Endodermal cell (in vitro differentiated cells): ENCODE results near the gene ABI3BP. TPM values are rescaled to one million over a fixed set of nuclear protein-coding genes. Genes with fewer than 3 reads are reported as not detected.
"Not testable (repeated sequence)": the region's sequence is repeated elsewhere in the genome, so short reads cannot be mapped to it uniquely, and the experiment has no call there.

Source experiments
- DNase-seq: peaks from one replicate; pipeline ENCODE4 v3.0.0-alpha.2; 2017
- H3K27ac ChIP-seq: 2 replicates; pipeline ENCODE4 v1.5.1; 2013; ENCODE audit warnings: mild to moderate bottlenecking, low read depth, low read length, moderate library complexity
- H3K27me3 ChIP-seq: 2 replicates; pipeline ENCODE4 v1.6.1; 2013; ENCODE audit warnings: mild to moderate bottlenecking, low read length, moderate library complexity; ENCODE audit not compliant: insufficient read depth, control insufficient read depth, poor library complexity, severe bottlenecking
- H3K36me3 ChIP-seq: 2 replicates; pipeline ENCODE4 v1.7.0; 2013; ENCODE audit warnings: mild to moderate bottlenecking, low read length, moderate library complexity; ENCODE audit not compliant: control insufficient read depth, insufficient read depth
- H3K4me1 ChIP-seq: one replicate; pipeline ENCODE4 v1.7.0; 2013; ENCODE audit warnings: low read length; ENCODE audit not compliant: control insufficient read depth, insufficient read depth
- H3K4me3 ChIP-seq: 2 replicates; pipeline ENCODE4 v1.5.1; 2013; ENCODE audit warnings: mild to moderate bottlenecking, low read length, moderate library complexity
- H3K9ac ChIP-seq: 2 replicates; pipeline ENCODE4 v1.6.1; 2013; ENCODE audit warnings: mild to moderate bottlenecking, low read length, moderate library complexity; ENCODE audit not compliant: poor library complexity, severe bottlenecking; ENCODE audit errors: extremely low read depth
- H3K9me3 ChIP-seq: 2 replicates; pipeline ENCODE4 v1.6.1; 2013; ENCODE audit warnings: mild to moderate bottlenecking, low read length, moderate library complexity; ENCODE audit not compliant: control insufficient read depth
- H3K27ac Mint-ChIP-seq: 2 replicates; pipeline ENCODE4 v1.8.0; 2020; ENCODE audit warnings: mixed read lengths
- H3K27me3 Mint-ChIP-seq: 2 replicates; pipeline ENCODE4 v1.8.0; 2021; ENCODE audit warnings: mild to moderate bottlenecking, mixed read lengths; ENCODE audit not compliant: insufficient read depth
- H3K36me3 Mint-ChIP-seq: 2 replicates; pipeline ENCODE4 v1.8.0; 2020; ENCODE audit warnings: low read depth, mixed read lengths
- H3K4me1 Mint-ChIP-seq: 2 replicates; pipeline ENCODE4 v1.8.0; 2020; ENCODE audit warnings: mixed read lengths
- H3K4me3 Mint-ChIP-seq: 2 replicates; pipeline ENCODE4 v1.8.0; 2020; ENCODE audit warnings: mild to moderate bottlenecking, moderate library complexity, mixed read lengths
- H3K9me3 Mint-ChIP-seq: 2 replicates; pipeline ENCODE4 v1.8.0; 2020; ENCODE audit warnings: mild to moderate bottlenecking, mixed read lengths
- CTCF ChIP-seq: fragments of 200-600 bp; sonication (generic); conservative IDR thresholded peaks from 2 replicates; pipeline ENCODE4 v1.5.0; 2021; ENCODE audit warnings: antibody characterized with exemption, mild to moderate bottlenecking
- WGBS, 2 experiments: methylation state at CpG; one replicate each; pipeline versions ENCODE4 v1.1.5 to v1.1.7; 2013; ENCODE audit warnings: missing lambda C conversion rate in 2 of 2, mixed read lengths in 1 of 2; ENCODE audit not compliant: insufficient coverage in 1 of 2, insufficient read length in 1 of 2; 5-methylcytosine and 5-hydroxymethylcytosine counted together
- total RNA-seq, 2 donors: library from RNA; stranded (reverse); fragmentation: NEBNext Ultra II Directional in 1 of 2; extraction: Animal tissue kit (Norgen Biotek cat#: 25700) in 1 of 2; gene quantifications; 2 replicates in 1 of 2; 3 replicates in 1 of 2; pipeline ENCODE4 v1.2.1, GENCODE V29; 2021

ABI3BP gene
- total RNA-seq, 2 donors from 2014 or later: 0.42 TPM; not detected in 1

GRCh38 chr3:100953103-100953502, 40.1 kb downstream of the ABI3BP start:
- Mint-ChIP-seq H3K4me3 (no peak overlapping the region), H3K36me3 (no peaks in the 10 kb centered on the region), H3K27ac (no peak overlapping the region), H3K27me3 (no peaks in the 10 kb centered on the region), H3K9me3 (no peaks in the 10 kb centered on the region), H3K4me1 (no peaks in the 10 kb centered on the region)
- Histone ChIP-seq H3K4me1 (no peaks in the 10 kb centered on the region), H3K4me3 (no peak overlapping the region), H3K9ac (no peak overlapping the region), H3K27ac (no peak overlapping the region), H3K9me3 (no peaks in the 10 kb centered on the region), H3K36me3 (no peaks in the 10 kb centered on the region), H3K27me3 (no peaks in the 10 kb centered on the region)
- no peak for DNase-seq
- TF ChIP-seq CTCF: peak; percentile 48
- WGBS, 2 experiments: 88 to 100% methylated on average over 2 to 4 of the region's 4 CpGs

- no peaks in the 10 kb centered on the region for H3K36me3 Mint-ChIP-seq
- H3K4me1 Mint-ChIP-seq: no peaks in the 10 kb centered on the region
- Histone ChIP-seq H3K4me1 (no peaks in the 10 kb centered on the region), H3K9me3 (no peaks in the 10 kb centered on the region), H3K36me3 (no peaks in the 10 kb centered on the region), H3K27me3 (no peaks in the 10 kb centered on the region), H3K4me3 (no peak overlapping the region), H3K27ac (no peak overlapping the region), H3K9ac (no peak overlapping the region)
- no peak for DNase-seq
- no peaks in the 10 kb centered on the region for H3K9me3 Mint-ChIP-seq
- no peak overlapping the region for H3K4me3 Mint-ChIP-seq
- no peaks in the 10 kb centered on the region for H3K27me3 Mint-ChIP-seq
- 89 to 100% methylated on average over 3 of the region's 3 CpGs for WGBS, 2 experiments
- TF ChIP-seq CTCF: no peak
- no peak overlapping the region for H3K27ac Mint-ChIP-seq
These were observed 46.1 kb downstream of the ABI3BP start for GRCh38 chr3:100947119-100947518.

- 95 to 100% methylated on average over 2 of the region's 2 CpGs for WGBS, 2 experiments
- H3K27ac Mint-ChIP-seq: not testable (repeated sequence)
These were observed 47.1 kb downstream of the ABI3BP start for GRCh38 chr3:100946096-100946495.

GRCh38 chr3:100941451-100941850, 51.8 kb downstream of the ABI3BP start:
- DNase-seq: no peak
- H3K36me3 Mint-ChIP-seq: no peaks in the 10 kb centered on the region
- no peak overlapping the region for H3K27ac Mint-ChIP-seq
- Histone ChIP-seq H3K9ac (no peak overlapping the region), H3K27me3 (no peaks in the 10 kb centered on the region), H3K4me3 (no peak overlapping the region), H3K9me3 (no peaks in the 10 kb centered on the region), H3K4me1 (no peaks in the 10 kb centered on the region), H3K27ac (no peak overlapping the region), H3K36me3 (no peaks in the 10 kb centered on the region)
- no peak for TF ChIP-seq CTCF
- H3K4me1 Mint-ChIP-seq: no peaks in the 10 kb centered on the region
- no peaks in the 10 kb centered on the region for H3K27me3 Mint-ChIP-seq
- H3K9me3 Mint-ChIP-seq: no peaks in the 10 kb centered on the region
- H3K4me3 Mint-ChIP-seq: no peak overlapping the region
- 93 to 100% methylated on average over 2 of the region's 2 CpGs for WGBS, 2 experiments

More at GRCh38 chr3:100946096-100946495, 47.1 kb downstream of the ABI3BP start:
- DNase-seq, H3K9me3 ChIP-seq, H3K27ac ChIP-seq, H3K9ac ChIP-seq, H3K27me3 ChIP-seq, H3K4me3 Mint-ChIP-seq, H3K27me3 Mint-ChIP-seq, H3K36me3 Mint-ChIP-seq, H3K4me1 ChIP-seq, H3K9me3 Mint-ChIP-seq, H3K4me1 Mint-ChIP-seq, H3K36me3 ChIP-seq, H3K4me3 ChIP-seq: not testable (repeated sequence)
